HEK293T (cell line): ENCODE results near the gene EMP1.

Experiments used
- CTCF ChIA-PET: fragments of 350-600 bp; formaldehyde crosslinking; extraction: SDS; loops from one replicate; lab custom pipeline; 2021; ENCODE audit warnings: antibody characterized with exemption, inconsistent platforms; lab: Yijun Ruan, JAX
- POLR2A ChIA-PET: fragments of 350-600 bp; formaldehyde crosslinking; extraction: SDS; loops from one replicate; lab custom pipeline; 2020; ENCODE audit warnings: antibody characterized with exemption, inconsistent platforms; lab: Yijun Ruan, JAX
- DNase-seq: peaks from one replicate; pipeline ENCODE4 v3.0.0; 2012; ENCODE audit warnings: mixed read lengths; ENCODE audit errors: extremely low spot score
- ARNT ChIP-seq: fragments of 450-650 bp; IDR thresholded peaks from 2 replicates; pipeline ENCODE4 v1.6.1; 2017; ENCODE audit warnings: mild to moderate bottlenecking
- BHLHE40 ChIP-seq: fragments of 450-650 bp; IDR thresholded peaks from 2 replicates; pipeline ENCODE4 v1.6.1; 2016; ENCODE audit warnings: mild to moderate bottlenecking, moderate library complexity, borderline replicate concordance
- CTBP1 ChIP-seq: fragments of 450-650 bp; IDR thresholded peaks from 2 replicates; pipeline ENCODE4 v1.6.1; 2016; ENCODE audit warnings: borderline replicate concordance
- ELF4 ChIP-seq: fragments of 450-650 bp; IDR thresholded peaks from 2 replicates; pipeline ENCODE4 v1.6.1; 2017; ENCODE audit warnings: antibody characterized with exemption
- FOXA1 ChIP-seq: fragments of 450-650 bp; IDR thresholded peaks from 2 replicates; pipeline ENCODE4 v1.6.1; 2016; ENCODE audit warnings: mild to moderate bottlenecking
- FOXK2 ChIP-seq: fragments of 450-650 bp; IDR thresholded peaks from 2 replicates; pipeline ENCODE4 v1.6.1; 2016; ENCODE audit warnings: mild to moderate bottlenecking
- FOXM1 ChIP-seq: fragments of 450-650 bp; IDR thresholded peaks from 2 replicates; pipeline ENCODE4 v1.6.1; 2017; ENCODE audit warnings: mild to moderate bottlenecking, borderline replicate concordance
- HDGF ChIP-seq: fragments of 450-650 bp; IDR thresholded peaks from 2 replicates; pipeline ENCODE4 v1.6.1; 2017; ENCODE audit warnings: antibody characterized with exemption, borderline replicate concordance
- L3MBTL2 ChIP-seq: fragments of 450-650 bp; conservative IDR thresholded peaks from 2 replicates; pipeline ENCODE4 v1.6.1; 2016; ENCODE audit warnings: mild to moderate bottlenecking
- LEF1 ChIP-seq: fragments of 450-650 bp; IDR thresholded peaks from 2 replicates; pipeline ENCODE4 v1.6.1; 2017; ENCODE audit warnings: mild to moderate bottlenecking, borderline replicate concordance
- NFRKB ChIP-seq: fragments of 450-650 bp; IDR thresholded peaks from 2 replicates; pipeline ENCODE4 v1.6.1; 2016; ENCODE audit warnings: mild to moderate bottlenecking, moderate library complexity
- PKNOX1 ChIP-seq: fragments of 450-650 bp; IDR thresholded peaks from 2 replicates; pipeline ENCODE4 v1.6.1; 2016
- SP1 ChIP-seq: fragments of 450-650 bp; IDR thresholded peaks from 2 replicates; pipeline ENCODE4 v1.6.1; 2017
- SUZ12 ChIP-seq: fragments of 450-650 bp; IDR thresholded peaks from 2 replicates; pipeline ENCODE4 v1.6.1; 2016; ENCODE audit warnings: mild to moderate bottlenecking
- TARDBP ChIP-seq: fragments of 450-650 bp; IDR thresholded peaks from 2 replicates; pipeline ENCODE4 v1.6.1; 2016
- ZNF384 ChIP-seq: fragments of 450-650 bp; IDR thresholded peaks from 2 replicates; pipeline ENCODE4 v1.6.1; 2016

The EMP1 gene

DNA sequence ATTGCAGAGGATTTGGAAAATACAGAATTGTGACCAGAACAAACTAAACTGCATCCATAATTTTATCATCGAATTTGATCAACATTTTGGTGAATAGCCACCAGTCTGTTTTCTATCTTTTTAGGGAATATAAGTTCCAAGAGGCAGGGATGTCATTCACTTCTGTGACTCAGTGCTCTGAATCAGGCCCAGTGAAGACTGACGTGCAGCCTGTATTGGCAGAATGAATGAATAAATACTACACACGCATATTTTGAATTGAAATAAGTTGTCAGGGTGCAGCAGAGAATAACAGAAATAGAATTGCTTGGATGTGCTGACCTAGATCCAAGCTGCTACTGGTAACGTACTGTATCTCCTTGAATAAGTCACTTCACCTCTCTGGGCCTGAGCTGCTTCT is 1.3 kb upstream of the EMP1 start:
- ChIA-PET CTCF (interaction anchor here (0.6 to 1.1 kb wide), 2 partner anchors 13 to 468 kb away, joined by 3 to 8 read pairs; no protein-coding TSS in a partner anchor), POLR2A (interaction anchor here (0.7 to 1.4 kb wide), 2 partner anchors 93 to 151 kb away, joined by 3 read pairs; partner anchors contain the start of gene FAM234B)

GRCh38 chr12:13195785-13196129 is 769 bp upstream of the EMP1 start:
- no peak for DNase-seq
- POLR2A ChIA-PET: interaction anchor here (0.7 to 1.4 kb wide), 2 partner anchors 93 to 152 kb away, joined by 3 read pairs; partner anchors contain the start of gene FAM234B
- CTCF ChIA-PET: interaction anchor here (1.1 kb wide), 1 partner anchor 12 kb away, joined by 3 read pairs; no protein-coding TSS in a partner anchor
- no peak for TF ChIP-seq FOXK2
- no peak for TF ChIP-seq ELF4
- TF ChIP-seq L3MBTL2: no peak
- no peak for TF ChIP-seq SUZ12
- TF ChIP-seq NFRKB: no peak
- TF ChIP-seq HDGF: no peak
- no peak for TF ChIP-seq TARDBP
- TF ChIP-seq FOXA1: no peak
- no peak for TF ChIP-seq ARNT
- no peak for TF ChIP-seq ZNF384
- TF ChIP-seq CTBP1: no peak
- TF ChIP-seq SP1: no peak
- no peak for TF ChIP-seq PKNOX1
- TF ChIP-seq FOXM1: no peak
- TF ChIP-seq BHLHE40: no peak
- no peak for TF ChIP-seq LEF1

More for the DNA sequence above, 1.3 kb upstream of the EMP1 start:
- TF ChIP-seq SP1 (no peak), L3MBTL2 (no peak), BHLHE40 (no peak), FOXM1 (no peak), NFRKB (no peak), LEF1 (no peak), ARNT (no peak), FOXA1 (no peak), ELF4 (no peak)
- no peak for DNase-seq

DNA sequence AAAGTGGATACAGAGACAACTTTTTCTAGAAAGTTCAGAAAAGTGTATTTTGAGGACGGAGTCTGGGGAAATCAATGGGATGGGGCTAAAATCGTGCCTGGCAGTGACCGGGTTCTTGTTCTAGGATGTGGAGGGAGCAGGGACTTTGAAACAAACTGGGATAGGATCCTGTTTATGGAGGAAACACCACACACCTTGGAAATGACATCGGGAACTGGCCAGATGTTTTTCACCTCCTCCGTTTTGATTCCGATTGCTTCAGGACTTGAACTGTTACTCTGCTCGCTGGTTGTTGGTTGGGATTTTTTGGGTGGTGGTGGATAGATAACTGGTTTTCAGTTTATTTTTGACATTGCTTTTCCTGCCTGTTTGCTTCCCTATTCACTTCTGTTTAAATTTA is 506 bp downstream of the EMP1 start:
- ChIA-PET CTCF (interaction anchor here (1.6 kb wide), 1 partner anchor 15 kb away, joined by 5 read pairs; no protein-coding TSS in a partner anchor), POLR2A (no interaction called here)
- no peak for TF ChIP-seq ELF4
- no peak for TF ChIP-seq NFRKB
- TF ChIP-seq FOXK2: no peak
- no peak for TF ChIP-seq CTBP1
- no peak for TF ChIP-seq ZNF384
- no peak for TF ChIP-seq SUZ12
- TF ChIP-seq PKNOX1: no peak
- no peak for TF ChIP-seq HDGF
- TF ChIP-seq L3MBTL2: no peak
- TF ChIP-seq BHLHE40: no peak
- no peak for TF ChIP-seq TARDBP
- TF ChIP-seq FOXM1: no peak
- TF ChIP-seq ARNT: no peak
- TF ChIP-seq LEF1: no peak
- no peak for TF ChIP-seq FOXA1
- no peak for TF ChIP-seq SP1
- DNase-seq: no peak

DNA sequence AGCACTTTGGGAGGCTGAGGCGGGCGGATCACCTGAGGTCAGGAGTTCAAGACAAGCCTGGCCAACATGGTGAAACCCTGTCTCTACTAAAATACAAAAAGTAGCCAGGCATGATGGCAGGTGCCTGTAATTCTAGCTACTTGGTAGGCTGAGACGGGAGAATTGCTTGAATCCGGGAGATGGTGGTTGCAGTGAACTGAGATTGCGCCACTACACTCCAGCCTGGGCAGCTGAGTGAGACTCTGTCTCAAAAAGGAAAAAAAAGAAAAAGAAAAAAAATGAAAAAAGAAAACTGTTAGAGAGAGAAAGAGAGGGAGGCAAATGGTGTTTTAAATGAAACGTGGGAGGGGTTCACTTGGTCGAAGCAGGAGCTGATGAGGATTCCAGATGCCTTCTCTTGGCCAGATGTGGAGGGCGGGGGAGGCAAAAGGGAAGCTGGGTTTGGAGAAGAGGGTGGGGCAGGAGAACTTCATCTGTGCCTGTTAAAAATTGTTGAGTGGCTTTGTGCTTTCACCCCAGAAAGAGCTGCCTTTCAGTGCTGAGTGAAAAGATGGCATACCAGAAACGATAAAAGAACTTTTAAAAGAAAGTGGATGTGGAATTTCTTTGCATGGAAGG is 1.1 kb downstream of the EMP1 start:
- POLR2A ChIA-PET: no interaction called here
- no peak for DNase-seq
- TF ChIP-seq HDGF: no peak
- TF ChIP-seq NFRKB: no peak
- TF ChIP-seq PKNOX1: no peak
- no peak for TF ChIP-seq ELF4
- no peak for TF ChIP-seq FOXK2
- CTCF ChIA-PET: interaction anchor here (0.6 to 1.6 kb wide), 4 partner anchors 14 to 282 kb away, joined by 3 to 7 read pairs (median 5); no protein-coding TSS in a partner anchor

- no peak for TF ChIP-seq TARDBP
- no peak for TF ChIP-seq L3MBTL2
- no peak for TF ChIP-seq ARNT
- ChIA-PET CTCF (interaction anchor here (0.6 to 1.6 kb wide), 4 partner anchors 14 to 283 kb away, joined by 3 to 7 read pairs (median 5); no protein-coding TSS in a partner anchor), POLR2A (no interaction called here)
- no peak for DNase-seq
Measured at GRCh38 chr12:13198241-13198640, 1.7 kb downstream of the EMP1 start.

GRCh38 chr12:13198876-13199275 is 2.4 kb downstream of the EMP1 start:
- TF ChIP-seq NFRKB: no peak
- no peak for TF ChIP-seq FOXA1
- ChIA-PET POLR2A (no interaction called here), CTCF (interaction anchor here (1.6 kb wide), 1 partner anchor 13 kb away, joined by 5 read pairs; no protein-coding TSS in a partner anchor)
- DNase-seq: no peak
